GM12801 (cell line): ENCODE data around the gene ADGRB3.

Source experiments
- TF ChIP-seq, protein P1 (sequence below): IDR thresholded peaks from one replicate; pipeline ENCODE4 v1.5.1; 2011; ENCODE audit warnings: control low read depth; ENCODE audit not compliant: insufficient read length; ENCODE audit errors: extremely low read depth

ADGRB3 gene

GRCh38 chr6:68777956-68778355 lies 142.9 kb downstream of the ADGRB3 start:
- TF ChIP-seq, protein P1, sequence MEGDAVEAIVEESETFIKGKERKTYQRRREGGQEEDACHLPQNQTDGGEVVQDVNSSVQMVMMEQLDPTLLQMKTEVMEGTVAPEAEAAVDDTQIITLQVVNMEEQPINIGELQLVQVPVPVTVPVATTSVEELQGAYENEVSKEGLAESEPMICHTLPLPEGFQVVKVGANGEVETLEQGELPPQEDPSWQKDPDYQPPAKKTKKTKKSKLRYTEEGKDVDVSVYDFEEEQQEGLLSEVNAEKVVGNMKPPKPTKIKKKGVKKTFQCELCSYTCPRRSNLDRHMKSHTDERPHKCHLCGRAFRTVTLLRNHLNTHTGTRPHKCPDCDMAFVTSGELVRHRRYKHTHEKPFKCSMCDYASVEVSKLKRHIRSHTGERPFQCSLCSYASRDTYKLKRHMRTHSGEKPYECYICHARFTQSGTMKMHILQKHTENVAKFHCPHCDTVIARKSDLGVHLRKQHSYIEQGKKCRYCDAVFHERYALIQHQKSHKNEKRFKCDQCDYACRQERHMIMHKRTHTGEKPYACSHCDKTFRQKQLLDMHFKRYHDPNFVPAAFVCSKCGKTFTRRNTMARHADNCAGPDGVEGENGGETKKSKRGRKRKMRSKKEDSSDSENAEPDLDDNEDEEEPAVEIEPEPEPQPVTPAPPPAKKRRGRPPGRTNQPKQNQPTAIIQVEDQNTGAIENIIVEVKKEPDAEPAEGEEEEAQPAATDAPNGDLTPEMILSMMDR = no peak

DNA sequence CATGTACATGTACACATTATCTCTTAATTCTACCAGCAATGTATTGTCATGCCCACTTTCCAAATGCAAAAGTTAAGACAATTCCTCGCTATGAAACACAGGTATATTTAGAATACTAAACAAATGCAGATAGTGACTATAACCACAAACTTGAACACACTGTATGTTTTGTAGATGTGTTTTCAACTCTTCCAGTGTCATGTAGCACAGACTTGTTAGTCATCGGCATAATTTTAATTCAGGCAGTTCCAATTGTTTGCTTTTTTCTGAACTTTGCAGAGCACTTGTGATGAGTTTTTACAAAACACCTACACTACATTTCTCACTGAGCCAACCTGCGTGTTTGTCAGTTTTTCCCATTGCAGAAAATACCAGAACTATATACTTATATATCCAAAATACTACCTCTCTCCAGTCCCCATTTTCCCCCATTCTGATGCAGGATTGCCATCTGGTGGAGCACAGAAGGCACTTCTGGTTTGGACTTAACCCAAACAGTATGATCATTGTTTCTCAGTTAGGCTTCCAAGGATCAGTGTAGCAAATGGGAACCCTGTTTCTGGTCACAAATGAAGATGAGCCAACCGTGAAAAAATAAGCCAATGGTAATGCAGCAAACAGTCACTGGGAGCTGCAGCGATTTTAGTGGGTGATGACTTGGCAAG lies 143.4 kb downstream of the ADGRB3 start:
- TF ChIP-seq, protein P1 = no peak

DNA sequence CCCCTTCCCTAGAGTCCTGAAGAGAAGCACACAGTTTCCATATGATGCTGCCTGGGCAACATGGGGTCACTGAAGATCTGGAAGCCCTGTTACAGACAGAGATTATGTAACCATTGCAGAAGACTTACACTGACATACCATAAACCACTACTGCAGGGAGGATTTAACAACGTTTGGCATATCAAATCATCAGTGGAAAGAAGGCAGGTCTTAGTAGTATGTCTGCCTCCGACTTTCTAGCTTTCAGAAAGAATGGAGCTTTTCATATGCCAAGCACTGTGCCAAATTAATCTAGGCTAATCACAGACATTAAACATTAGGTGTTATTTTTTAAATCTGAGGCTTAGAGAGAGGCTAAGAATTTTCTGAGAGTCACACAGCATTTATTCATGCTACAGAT lies 144.3 kb downstream of the ADGRB3 start:
- TF ChIP-seq, protein P1 = no peak

- TF ChIP-seq, protein P1 = no peak
Observed at GRCh38 chr6:68826501-68826900, 191.4 kb downstream of the ADGRB3 start.

DNA sequence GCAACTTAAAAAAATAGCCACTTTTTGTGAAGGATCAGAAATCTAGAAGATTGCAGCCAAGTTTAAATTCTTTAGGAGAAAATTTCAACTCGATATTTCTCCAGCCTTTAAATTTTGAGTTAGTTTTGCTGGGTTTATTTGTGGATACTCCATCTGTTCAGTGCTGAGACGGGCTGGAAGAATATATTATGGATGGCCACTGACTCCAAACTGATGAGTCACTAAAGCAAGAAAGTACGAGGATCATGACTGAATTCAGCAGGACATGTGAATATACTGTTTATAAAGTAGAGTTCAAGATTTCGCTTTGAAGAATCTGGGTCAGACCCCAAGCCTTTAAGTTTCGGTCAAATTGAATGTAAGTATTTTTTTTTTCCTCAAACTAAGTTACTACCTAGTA lies 199.5 kb downstream of the ADGRB3 start:
- TF ChIP-seq, protein P1 = no peak

- TF ChIP-seq, protein P1 = no peak
Observed at GRCh38 chr6:68838571-68838970, 203.5 kb downstream of the ADGRB3 start.

- TF ChIP-seq, protein P1 = no peak
Observed at GRCh38 chr6:68852791-68853190, 217.7 kb downstream of the ADGRB3 start.
